ENCODE results near the gene DDX43. TPM values are rescaled to one million over a fixed set of nuclear protein-coding genes. Genes with fewer than 3 reads are reported as not detected.

DDX43 gene
- total RNA-seq, 2 experiments from 2014 or later, result 0.16 to 0.31 TPM

- no peak for ATAC-seq
- H3K27me3 Mint-ChIP-seq, result peaks cover 1% of the 10 kb centered on the region
- H3K36me3 Mint-ChIP-seq (ENCODE audit: low read depth), result no peaks in the 10 kb centered on the region
- H3K27ac Mint-ChIP-seq, result no peak within 1 kb of the TSS
- POLR2A ChIA-PET, result interaction anchor here (0.6 kb wide), 1 partner anchor 22 kb away, joined by 4 read pairs; no protein-coding TSS in a partner anchor
- DNase-seq, result no peak
- TF ChIP-seq, protein P1, sequence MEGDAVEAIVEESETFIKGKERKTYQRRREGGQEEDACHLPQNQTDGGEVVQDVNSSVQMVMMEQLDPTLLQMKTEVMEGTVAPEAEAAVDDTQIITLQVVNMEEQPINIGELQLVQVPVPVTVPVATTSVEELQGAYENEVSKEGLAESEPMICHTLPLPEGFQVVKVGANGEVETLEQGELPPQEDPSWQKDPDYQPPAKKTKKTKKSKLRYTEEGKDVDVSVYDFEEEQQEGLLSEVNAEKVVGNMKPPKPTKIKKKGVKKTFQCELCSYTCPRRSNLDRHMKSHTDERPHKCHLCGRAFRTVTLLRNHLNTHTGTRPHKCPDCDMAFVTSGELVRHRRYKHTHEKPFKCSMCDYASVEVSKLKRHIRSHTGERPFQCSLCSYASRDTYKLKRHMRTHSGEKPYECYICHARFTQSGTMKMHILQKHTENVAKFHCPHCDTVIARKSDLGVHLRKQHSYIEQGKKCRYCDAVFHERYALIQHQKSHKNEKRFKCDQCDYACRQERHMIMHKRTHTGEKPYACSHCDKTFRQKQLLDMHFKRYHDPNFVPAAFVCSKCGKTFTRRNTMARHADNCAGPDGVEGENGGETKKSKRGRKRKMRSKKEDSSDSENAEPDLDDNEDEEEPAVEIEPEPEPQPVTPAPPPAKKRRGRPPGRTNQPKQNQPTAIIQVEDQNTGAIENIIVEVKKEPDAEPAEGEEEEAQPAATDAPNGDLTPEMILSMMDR (IDR thresholded peaks at IDR 0.05), result no peak
- H3K4me1 Mint-ChIP-seq (ENCODE audit: low read depth), result no peaks in the 10 kb centered on the region
- CTCF ChIA-PET, result no interaction called here
- no peak within 1 kb of the TSS for H3K4me3 Mint-ChIP-seq
- H3K9me3 Mint-ChIP-seq, result no peaks in the 10 kb centered on the region
- intact Hi-C loops (cut with micrococcal nuclease), result no loop called here
Measured at GRCh38 chr6:73362358-73362757, 32.3 kb upstream of the DDX43 start, which contains the start of gene KHDC3L. Gene KHDC3L, plus strand, starts transcription at chr6:73362658. Its CDS starts 72 bp downstream, at chr6:73362730.

DNA sequence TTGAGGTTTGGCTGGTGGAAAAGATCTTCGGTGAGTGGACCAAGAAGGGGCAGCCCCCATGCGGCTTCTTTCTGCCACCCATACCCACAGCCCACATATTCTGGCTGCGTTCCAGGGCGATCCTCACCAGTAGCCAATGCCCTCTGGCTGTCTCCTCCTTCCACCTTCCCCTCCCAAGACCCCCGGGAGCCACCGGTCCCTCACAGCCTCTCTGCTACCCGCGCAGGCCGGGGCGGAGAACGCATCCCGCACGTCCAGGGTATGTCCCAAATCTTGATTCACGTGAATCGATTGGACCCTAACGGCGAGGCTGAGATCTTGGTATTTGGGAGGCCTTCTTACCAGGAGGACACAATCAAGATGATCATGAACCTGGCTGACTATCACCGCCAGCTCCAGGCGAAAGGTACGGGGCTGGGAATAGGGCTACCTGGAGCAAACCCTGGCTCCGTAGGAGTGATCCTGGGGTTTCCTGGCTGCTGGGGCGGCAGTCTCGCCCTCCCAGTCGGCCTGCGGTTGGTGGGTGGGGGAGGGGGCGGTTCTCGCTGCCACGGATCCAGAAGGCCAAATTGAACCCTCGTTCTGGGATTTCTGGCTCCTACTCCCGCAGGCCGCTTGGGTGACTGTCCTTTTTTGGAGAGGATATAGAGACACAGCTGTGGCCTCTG is 31.6 kb upstream of the DDX43 start:
- Mint-ChIP-seq H3K27me3 (peaks cover 1% of the 10 kb centered on the region), H3K4me1 (ENCODE audit: low read depth) (no peaks in the 10 kb centered on the region), H3K9me3 (no peaks in the 10 kb centered on the region), H3K36me3 (ENCODE audit: low read depth) (no peaks in the 10 kb centered on the region), H3K27ac (no peak overlapping the region), H3K4me3 (no peak overlapping the region)
- TF ChIP-seq, protein P1 (IDR thresholded peaks at IDR 0.05), result no peak
- ChIA-PET CTCF (no interaction called here), POLR2A (no interaction called here)
- no peak for ATAC-seq
- intact Hi-C loops (cut with micrococcal nuclease), result no loop called here
- no peak for DNase-seq

DNA sequence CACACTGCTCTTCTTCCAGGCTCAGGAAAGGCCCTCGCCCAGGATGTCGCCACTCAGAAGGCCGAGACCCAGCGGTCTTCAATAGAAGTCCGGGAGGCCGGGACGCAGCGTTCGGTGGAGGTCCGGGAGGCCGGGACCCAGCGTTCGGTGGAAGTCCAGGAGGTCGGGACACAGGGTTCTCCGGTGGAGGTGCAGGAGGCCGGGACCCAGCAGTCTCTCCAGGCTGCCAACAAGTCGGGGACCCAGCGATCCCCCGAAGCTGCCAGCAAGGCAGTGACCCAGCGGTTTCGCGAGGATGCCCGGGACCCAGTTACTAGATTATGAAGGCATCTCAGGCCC is 31.1 kb upstream of the DDX43 start:
- POLR2A ChIA-PET, result no interaction called here
- intact Hi-C loops (cut with micrococcal nuclease), result no loop called here

DNA sequence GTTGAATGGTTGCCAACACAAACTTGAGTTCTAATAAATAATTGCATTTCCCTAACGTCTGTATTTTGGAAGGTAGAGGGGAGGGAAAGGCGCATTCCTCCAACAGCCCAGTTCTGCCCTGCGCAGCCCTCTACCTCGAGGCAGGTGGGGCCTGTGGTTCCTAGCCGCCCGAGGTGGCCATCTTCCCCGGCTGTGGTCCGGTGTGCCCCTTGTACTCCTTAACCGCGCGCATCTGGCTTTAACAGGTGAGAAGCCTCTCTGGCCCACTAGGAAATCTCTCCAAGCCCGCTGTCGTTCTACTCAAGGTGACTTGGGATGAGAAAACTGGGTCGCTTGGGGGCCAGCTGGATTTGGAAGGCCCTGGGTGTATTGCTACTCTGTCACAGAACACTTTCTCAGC is 30.5 kb upstream of the DDX43 start:
- no peak for DNase-seq
- TF ChIP-seq, protein P1 (IDR thresholded peaks at IDR 0.05), result no peak
- CTCF ChIA-PET, result no interaction called here
- H3K4me3 Mint-ChIP-seq, result no peak overlapping the region
- no peaks in the 10 kb centered on the region for H3K27me3 Mint-ChIP-seq
- no peak for ATAC-seq
- no peaks in the 10 kb centered on the region for H3K4me1 Mint-ChIP-seq (ENCODE audit: low read depth)
- intact Hi-C loops (cut with micrococcal nuclease), result no loop called here
- no peaks in the 10 kb centered on the region for H3K9me3 Mint-ChIP-seq
- POLR2A ChIA-PET, result no interaction called here
- H3K27ac Mint-ChIP-seq, result no peak overlapping the region
- no peaks in the 10 kb centered on the region for H3K36me3 Mint-ChIP-seq (ENCODE audit: low read depth)

More for the DNA sequence above, 31.1 kb upstream of the DDX43 start:
- H3K9me3 Mint-ChIP-seq, result no peaks in the 10 kb centered on the region
- CTCF ChIA-PET, result no interaction called here
- DNase-seq, result no peak
- no peaks in the 10 kb centered on the region for H3K4me1 Mint-ChIP-seq (ENCODE audit: low read depth)
- H3K4me3 Mint-ChIP-seq, result no peak overlapping the region
- H3K36me3 Mint-ChIP-seq (ENCODE audit: low read depth), result no peaks in the 10 kb centered on the region
- TF ChIP-seq, protein P1 (IDR thresholded peaks at IDR 0.05), result no peak
- H3K27me3 Mint-ChIP-seq, result peaks cover 1% of the 10 kb centered on the region
- no peak overlapping the region for H3K27ac Mint-ChIP-seq
- no peak for ATAC-seq

DNA sequence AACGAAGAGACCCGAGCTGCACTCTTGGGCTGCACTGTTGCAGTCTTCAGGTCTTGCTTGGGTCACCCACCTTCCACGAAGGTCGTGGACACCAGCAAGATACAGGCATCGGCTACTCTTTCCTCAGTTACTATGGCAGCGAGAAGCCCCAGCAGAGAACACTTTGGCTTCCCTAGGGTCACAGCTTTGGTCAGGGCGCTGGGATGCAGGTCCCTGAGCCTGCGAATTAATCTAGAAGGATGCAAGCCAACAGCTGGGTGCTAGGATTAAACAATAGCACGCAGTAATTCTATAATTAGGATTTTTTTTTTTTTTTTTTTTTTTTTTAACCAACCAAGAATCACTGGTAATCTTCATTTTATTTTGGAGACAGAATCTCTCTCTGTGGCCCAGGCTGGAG is 30.1 kb upstream of the DDX43 start:
- no peak overlapping the region for H3K4me3 Mint-ChIP-seq
- no peaks in the 10 kb centered on the region for H3K4me1 Mint-ChIP-seq (ENCODE audit: low read depth)
- intact Hi-C loops (cut with micrococcal nuclease), result no loop called here
- H3K9me3 Mint-ChIP-seq, result no peaks in the 10 kb centered on the region
- DNase-seq (no peak), ATAC-seq (no peak)
- ChIA-PET POLR2A (no interaction called here), CTCF (no interaction called here)
- no peaks in the 10 kb centered on the region for H3K27me3 Mint-ChIP-seq
- no peaks in the 10 kb centered on the region for H3K36me3 Mint-ChIP-seq (ENCODE audit: low read depth)
- TF ChIP-seq, protein P1 (IDR thresholded peaks at IDR 0.05), result no peak
- no peak overlapping the region for H3K27ac Mint-ChIP-seq
